GM21390 (cell line): ENCODE data around the gene UGT1A3.

Source experiments
- ATAC-seq: cut with Tn5 transposase; IDR thresholded peaks from one replicate; pipeline ENCODE4 v1.9.1; 2021; ENCODE audit not compliant: unreplicated experiment

The UGT1A3 gene

GRCh38 chr2:233793465-233794127 lies 64.8 kb downstream of the UGT1A3 start:
- no peak for ATAC-seq

GRCh38 chr2:233794128-233794658 lies 65.4 kb downstream of the UGT1A3 start:
- ATAC-seq = no peak

DNA sequence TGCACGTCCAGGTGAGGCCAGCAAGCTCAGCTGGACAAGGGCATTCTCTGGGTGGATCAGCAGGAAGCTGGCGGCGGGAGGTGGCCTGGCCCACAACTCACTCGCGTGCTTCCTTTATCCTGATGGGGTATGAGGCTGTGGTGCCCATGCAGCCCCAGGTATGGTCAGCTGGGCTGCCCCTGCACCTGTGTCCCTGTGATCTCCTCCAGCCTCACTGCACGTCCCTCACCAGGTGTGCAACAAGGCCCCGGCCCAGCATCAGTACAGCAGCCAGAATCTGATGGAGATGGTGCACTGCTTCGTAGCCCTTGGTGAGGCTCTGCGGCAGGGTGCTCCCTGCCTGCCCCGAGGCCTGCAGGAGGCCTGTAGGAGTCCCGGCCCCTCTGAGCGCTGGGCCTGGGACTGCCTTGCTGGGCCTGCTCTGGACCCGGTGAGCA lies 66.9 kb downstream of the UGT1A3 start:
- ATAC-seq = no peak

GRCh38 chr2:233796254-233796653 lies 67.4 kb downstream of the UGT1A3 start:
- no peak for ATAC-seq

DNA sequence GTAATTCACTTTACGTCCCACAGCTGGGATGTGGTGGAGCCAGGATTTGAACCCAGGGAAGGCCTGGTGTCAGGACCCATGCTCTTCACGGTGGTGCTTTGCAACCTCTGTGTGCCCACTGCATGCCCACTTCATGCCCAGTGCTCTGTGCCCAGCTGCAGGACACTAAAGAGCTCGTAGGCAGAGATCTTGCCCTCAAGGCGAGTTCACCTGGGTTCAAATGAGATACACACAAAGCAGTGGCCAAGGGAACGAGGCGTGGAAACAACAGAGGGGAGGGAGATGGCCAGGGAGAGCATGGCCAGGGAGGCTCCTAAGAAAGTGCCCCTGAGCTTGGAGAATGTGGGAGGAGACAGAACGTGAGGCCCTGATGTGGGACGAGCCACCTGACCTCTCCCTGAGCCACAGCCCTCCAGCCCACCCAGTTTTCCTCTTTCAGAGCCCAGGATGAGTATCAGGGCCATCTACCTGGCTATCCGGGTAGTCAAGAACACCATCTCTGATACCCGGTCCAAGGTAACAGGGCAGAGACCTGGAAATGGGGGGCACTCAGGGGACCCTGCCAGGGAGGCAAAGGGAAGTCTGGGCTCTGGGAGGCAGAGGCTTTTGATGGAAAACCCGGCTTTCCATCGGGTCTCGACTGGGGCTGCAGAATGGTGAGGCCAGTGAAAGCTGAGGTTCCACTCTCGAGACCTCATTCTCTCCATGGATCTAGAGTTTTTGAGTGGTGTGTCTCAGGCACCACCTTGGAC lies 69.7 kb downstream of the UGT1A3 start:
- no peak for ATAC-seq

- ATAC-seq = no peak
Observed at GRCh38 chr2:233799087-233799665, 70.3 kb downstream of the UGT1A3 start.

DNA sequence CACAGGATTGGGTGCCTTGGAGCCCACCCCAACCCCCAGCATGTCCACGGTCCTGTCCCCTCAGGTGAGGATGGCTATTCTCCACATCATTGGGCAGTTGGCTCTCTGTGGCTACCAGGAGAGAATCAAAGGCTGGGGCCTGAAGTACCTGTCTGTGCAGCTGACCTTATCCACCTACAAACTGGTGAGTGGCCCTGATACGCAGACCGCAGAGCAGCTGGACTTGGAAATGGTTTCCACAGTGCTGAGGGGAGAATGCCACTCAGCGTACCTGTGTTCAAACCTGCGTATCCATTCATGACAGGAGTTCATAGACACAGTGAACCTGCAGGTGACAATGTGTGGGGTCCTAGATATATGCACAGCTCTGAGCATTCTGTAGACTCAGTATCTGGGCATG lies 70.9 kb downstream of the UGT1A3 start:
- ATAC-seq = no peak

DNA sequence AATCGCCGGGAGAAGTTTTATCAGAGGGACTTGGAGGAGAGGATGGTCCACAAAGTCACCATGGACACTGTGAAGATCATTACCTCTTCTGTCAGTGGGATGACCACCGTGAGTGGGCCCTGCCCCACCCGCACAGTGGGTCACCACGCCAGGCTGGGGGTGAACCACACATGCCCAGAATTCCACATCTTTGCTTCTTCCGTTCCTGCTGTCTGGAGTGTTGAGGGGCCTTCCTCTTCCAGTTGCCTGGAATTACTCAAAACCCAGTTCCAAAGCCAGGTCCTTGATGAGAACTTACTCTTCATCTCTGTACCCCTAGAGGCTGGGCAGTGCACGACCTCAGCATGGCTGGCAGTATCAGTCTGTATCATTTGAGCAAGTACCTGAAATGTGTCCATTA lies 71.4 kb downstream of the UGT1A3 start:
- no peak for ATAC-seq

DNA sequence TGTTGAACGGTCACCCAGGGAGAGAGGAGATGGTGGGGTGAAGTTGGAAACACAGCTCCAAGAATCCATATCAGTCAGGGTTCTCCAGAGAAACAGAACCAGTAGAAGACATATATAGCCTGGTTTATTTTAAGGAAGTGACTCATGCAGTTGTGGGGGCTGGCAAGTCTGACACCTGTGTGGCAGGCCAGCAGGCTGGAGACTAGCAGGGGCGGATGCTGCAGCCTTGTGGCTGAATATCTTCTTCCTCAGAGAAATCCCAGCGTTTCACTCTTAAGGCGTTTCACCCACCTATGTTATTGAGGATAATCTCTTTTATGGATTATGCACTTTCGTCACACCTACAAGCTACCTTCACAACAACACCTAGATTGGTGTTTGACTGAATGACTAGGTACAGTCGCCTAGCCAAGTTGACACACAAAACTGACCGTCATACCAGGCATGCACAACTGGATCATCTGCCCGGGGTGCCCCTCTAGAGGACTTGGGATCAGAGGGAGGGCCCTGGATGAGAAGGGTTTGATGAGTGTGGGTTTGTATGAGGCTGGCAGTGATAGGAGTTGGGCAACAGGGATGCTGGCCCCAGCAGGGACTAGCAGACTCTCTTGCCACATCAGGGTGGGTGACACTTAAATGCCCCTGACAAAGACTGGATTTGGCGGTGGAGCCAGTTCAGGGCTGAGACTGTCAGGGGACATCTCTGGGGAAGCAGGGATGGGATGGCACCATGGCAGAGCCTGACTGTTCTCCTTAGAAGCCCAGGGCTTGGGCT lies 72.7 kb downstream of the UGT1A3 start:
- no peak for ATAC-seq

GRCh38 chr2:233802132-233802815 lies 73.4 kb downstream of the UGT1A3 start:
- ATAC-seq = no peak

DNA sequence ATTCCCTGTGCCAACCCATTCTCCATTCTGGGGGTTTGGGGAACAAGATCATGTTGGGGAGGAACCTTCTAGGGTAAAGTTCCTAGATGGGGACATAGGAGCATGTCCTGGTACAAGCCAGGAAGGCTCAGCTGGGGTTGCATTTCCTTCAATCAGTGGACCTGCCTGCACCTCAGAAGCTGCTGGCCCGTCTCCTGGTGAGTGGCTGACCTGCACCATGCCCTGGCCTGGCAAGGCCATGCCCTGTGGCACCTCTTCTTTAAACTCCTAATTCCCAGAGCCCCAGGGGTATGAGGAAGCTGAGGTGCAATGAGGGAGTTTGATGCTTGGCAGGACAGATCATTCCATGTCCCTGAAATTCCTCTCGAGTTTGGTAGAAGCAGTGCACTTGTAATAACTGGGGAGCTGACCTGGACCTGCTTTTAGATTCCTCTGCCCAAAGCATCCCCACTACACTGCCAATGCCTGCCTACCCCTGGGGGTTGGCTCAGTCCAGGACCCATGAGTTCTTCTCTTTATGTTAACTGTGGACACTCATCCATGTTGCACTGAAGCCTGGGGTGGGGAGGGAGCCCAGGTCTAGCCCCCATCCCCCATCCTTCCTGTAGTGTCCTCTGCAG lies 74.6 kb downstream of the UGT1A3 start:
- ATAC-seq = no peak

- no peak for ATAC-seq
Observed at GRCh38 chr2:233803994-233804393, 75.2 kb downstream of the UGT1A3 start.

DNA sequence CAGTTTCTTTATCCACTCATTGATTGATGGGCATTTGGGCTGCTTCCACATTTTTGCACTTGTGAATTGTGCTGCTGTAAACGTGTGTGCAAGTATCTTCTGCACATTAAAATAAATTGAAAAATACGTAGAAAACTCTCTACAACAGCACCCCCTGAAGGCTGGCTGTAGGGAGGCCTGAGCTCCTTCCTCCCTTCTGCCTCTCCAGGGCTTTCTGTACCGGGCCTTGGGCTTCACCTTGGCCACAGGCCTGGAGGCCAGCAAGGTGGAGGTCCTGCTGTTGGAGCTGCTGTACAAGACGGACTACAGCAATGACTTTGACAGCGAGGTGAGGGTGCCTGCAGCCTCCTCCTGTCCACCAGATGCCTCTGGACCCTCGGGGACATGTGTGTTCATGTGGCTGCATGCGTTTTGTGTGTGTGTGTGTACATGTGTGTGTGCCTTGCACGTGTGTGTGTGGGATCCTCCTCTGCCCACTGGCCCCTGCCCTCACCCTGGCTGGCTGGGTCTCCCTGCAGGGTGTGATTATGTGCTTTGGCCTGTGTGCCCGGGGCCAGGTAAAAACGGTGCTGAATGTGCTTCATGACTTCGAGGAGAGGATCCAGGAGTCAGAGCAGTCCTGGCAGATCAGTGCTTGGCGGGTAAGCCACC lies 78.5 kb downstream of the UGT1A3 start:
- ATAC-seq = no peak

GRCh38 chr2:233807966-233808935 lies 79.4 kb downstream of the UGT1A3 start:
- ATAC-seq = no peak

- no peak for ATAC-seq
Observed at GRCh38 chr2:233810385-233810784, 81.5 kb downstream of the UGT1A3 start.

DNA sequence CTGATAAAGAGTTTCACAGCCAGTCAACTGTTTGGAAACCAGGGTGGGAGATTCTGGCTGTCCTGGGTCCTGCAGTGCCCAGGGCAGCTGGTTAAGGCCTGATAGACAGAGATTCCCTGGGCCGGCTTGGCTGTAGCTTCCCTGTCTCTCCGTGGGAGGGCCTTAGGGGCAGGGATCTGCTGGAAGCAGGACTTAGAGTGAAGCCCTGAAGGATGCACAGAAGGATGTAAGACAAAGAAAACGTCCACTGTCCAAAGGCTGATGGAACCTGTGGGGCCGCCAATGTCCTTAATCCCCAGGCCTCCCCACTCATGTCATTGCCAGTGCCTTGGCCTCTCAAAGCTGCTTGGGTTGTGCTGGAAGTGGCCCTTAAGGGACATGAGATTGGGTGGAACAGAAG lies 82.2 kb downstream of the UGT1A3 start:
- no peak for ATAC-seq

DNA sequence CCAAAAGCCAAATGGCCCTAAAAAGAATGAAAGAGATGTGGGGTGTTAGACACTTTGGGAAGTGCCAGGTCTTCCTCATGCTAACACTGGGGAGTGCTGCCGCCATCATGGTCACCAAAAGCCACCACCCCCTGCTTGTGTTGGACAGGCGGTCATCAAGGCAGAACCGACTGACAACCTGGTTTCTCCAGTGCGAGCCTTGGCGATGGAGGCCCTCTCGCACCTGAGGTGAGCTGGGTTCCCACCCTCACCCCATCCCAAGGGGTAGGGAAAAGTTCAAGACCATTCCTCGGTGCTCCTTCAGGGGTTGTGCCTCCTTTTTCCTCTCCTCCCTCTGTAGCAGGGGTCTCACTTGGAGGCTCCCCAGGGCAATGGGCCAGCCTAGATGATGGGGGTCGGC lies 82.9 kb downstream of the UGT1A3 start:
- ATAC-seq = no peak

GRCh38 chr2:233813236-233814055 lies 84.6 kb downstream of the UGT1A3 start:
- no peak for ATAC-seq
